GM19324 (cell line): ENCODE measurements around the gene CYTH1.
A peak's percentile ranks its signal among the peaks of the same experiment; 100 is the strongest.
"Not testable (repeated sequence)": the region's sequence is repeated elsewhere in the genome, so short reads cannot be mapped to it uniquely, and the experiment has no call there.

ENCODE experiments used
- ATAC-seq: cut with Tn5 transposase; IDR thresholded peaks from one replicate; pipeline ENCODE4 v1.9.1; 2021; ENCODE audit warnings: mild to moderate bottlenecking, moderate library complexity; ENCODE audit not compliant: unreplicated experiment, low FRiP score

The CYTH1 gene

DNA sequence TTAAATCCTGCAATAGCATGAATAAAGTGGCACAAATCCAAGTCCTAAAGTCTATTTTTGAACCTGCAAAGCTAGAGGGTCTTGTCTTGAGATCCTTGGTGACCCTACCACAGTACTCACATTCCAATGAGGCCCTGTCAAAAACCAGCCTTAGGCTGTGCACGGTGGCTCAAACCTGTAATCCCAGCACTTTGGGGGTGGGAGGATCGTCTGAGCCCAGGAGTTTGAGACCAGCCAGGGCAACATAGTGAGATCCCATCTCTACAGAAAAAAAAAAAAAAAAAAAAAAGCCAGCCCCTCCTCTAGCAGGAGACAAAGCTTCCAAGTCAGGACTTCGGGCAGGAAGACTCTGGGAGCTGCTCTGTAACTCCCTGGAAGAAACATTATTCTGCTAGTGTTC lies 16.3 kb downstream of the CYTH1 start:
- ATAC-seq: no peak

- ATAC-seq: no peak
Measured at GRCh38 chr17:78764871-78765270, 17.2 kb downstream of the CYTH1 start.

DNA sequence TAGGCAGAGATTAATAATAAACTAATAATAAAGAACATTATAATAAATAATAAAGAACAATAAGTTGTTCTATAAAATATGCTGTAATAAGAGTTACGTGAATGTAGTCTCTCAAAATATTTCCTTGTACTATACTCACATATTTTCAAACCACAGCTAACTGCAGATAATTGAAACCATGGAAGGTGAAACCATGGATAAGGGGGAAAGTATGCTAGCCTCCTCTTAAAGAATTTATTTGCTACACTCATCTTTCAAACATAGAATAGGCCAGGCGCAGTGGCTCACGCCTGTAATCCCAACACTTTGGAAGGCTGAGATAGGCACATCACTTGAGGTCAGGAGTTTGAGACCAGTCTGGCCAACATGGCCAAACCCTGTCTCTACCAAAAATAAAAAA lies 18.5 kb downstream of the CYTH1 start:
- ATAC-seq: no peak

DNA sequence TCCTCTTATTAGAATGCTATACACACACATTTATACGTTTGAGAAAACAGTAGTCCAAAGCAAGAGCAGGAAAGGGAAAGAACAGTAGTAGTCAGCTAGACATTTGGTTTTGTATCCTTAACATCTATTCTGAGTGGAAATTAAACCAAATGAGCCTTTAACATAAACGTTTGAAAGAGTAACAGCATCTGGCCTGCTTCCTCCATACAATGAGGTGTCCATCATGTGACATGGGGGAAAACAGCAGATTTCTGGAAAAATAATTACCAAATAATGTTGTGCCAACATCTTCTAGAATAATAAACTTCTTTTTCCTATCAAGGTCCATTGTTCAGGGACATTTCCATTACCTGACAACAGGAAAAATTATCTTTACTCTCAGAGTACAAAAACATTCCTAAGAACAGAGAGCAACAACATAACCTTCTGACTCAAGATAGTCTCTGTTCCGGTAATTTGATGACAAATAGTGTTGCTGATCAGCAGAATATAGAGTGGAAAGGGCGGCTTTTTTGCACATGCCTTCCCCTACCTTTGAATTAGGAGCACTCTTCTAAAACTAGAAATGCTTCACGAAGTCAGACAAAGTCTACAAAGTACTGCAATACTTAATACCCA lies 20.2 kb downstream of the CYTH1 start:
- no peak for ATAC-seq

- ATAC-seq: no peak
Measured at GRCh38 chr17:78759969-78760352, 22.1 kb downstream of the CYTH1 start.

GRCh38 chr17:78759203-78759968 lies 22.7 kb downstream of the CYTH1 start:
- ATAC-seq: peak; percentile 66

- no peak for ATAC-seq
Measured at GRCh38 chr17:78753316-78754250, 28.5 kb downstream of the CYTH1 start.

DNA sequence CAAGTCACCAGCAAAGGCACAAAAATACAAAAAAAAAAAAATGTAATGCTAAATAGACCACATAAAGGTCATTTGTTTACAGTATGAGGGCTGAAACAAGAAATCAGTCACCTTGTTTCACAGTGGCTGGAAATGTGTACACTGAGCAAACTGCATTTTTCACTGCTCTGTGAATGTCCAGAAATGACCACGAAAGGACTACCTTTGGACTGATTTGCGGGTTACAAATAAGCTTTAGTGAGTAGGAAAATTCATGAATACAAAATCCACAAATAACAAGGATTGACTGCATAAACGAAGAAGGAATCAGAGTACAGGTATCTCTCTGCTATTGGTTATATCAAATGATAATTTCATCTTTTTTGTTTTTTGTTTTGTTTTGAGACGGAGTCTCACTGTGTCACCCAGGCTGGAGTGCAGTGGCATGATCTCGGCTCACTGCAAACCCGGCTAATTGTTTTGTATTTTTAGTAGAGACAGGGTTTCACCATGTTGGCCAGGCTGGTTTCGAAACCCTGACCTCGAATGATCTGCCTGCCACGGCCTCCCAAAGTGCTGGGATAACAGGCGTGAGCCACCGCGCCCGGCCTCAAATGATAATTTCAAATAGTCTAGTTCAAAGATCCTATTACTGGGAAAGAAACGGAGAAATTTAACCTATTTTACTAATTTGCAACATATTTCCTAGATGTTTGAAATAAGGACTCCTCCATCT lies 30.5 kb downstream of the CYTH1 start:
- ATAC-seq: no peak

DNA sequence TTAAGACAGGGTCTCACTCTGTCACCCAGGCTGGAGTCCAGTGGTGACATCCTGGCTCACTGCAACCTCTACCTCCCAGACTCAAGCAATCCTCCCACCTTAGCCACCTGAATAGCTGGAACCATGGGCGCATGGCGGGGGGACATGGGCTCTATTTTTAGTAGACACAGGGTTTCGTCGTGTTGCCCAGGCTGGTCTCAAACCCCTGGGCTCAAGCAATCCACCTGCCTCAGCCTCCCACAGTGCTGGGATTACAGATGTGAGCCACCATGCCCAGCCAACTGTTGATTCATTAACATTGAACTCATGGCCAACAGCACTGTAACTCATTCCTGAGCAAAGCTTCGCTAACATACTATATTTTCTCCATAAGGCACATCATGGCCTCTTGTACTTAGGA lies 31.1 kb downstream of the CYTH1 start:
- ATAC-seq: not testable (repeated sequence)

GRCh38 chr17:78748730-78749317 lies 33.2 kb downstream of the CYTH1 start:
- peak; percentile 54 for ATAC-seq

- ATAC-seq: no peak
Measured at GRCh38 chr17:78748048-78748729, 33.9 kb downstream of the CYTH1 start.

GRCh38 chr17:78747488-78747887 lies 34.6 kb downstream of the CYTH1 start:
- ATAC-seq: no peak

- ATAC-seq: no peak
Measured at GRCh38 chr17:78746949-78747269, 35.2 kb downstream of the CYTH1 start.

GRCh38 chr17:78746263-78746948 lies 35.7 kb downstream of the CYTH1 start:
- no peak for ATAC-seq

- no peak for ATAC-seq
Measured at GRCh38 chr17:78745407-78746088, 36.5 kb downstream of the CYTH1 start.

- no peak for ATAC-seq
Measured at GRCh38 chr17:78742901-78743300, 39.2 kb downstream of the CYTH1 start.

GRCh38 chr17:78741644-78742284 lies 40.3 kb downstream of the CYTH1 start:
- no peak for ATAC-seq

DNA sequence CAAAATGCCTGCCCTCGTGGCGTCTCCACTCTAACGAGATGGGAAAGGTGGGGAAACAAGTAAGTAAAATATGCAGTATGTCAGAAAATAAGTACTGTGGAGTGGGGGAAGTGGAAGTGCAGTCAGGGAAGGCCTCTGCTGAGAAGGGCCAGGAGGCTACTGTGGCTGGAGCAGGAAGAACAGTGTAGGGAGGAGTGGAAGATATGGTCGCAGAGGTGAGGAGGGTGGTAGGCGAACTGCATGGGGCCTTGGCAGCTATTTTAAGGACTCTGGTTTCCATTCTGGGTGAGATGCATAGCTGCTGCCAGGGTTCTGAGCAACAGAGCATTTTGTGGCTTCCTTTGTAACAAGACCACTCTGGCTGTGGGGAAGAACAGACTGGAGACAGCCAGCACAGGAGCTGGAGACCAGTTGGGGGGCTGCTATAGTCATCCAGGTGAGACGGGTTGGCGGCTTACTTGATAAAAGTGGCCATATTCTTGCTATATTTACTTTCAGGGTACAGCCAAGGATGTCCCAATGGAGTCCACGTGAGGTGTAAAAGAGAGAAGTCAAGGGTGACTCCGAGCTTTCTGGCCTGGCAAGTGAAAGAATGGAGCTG lies 42.6 kb downstream of the CYTH1 start:
- ATAC-seq: no peak
